Peyer's patch (tissue), 4 donors: Measurements from ENCODE around the gene NCOA5. TPM values are rescaled to one million over a fixed set of nuclear protein-coding genes. Genes with fewer than 3 reads are reported as not detected.

ENCODE experiments used
- DNase-seq, 3 donors: peaks; one replicate each; pipeline ENCODE4 v3.0.0-alpha.2; 2017 to 2019
- H3K27ac ChIP-seq, 4 donors: fragments of 200-600 bp; sonication (generic); one replicate each; pipeline ENCODE4 v1.5.1; 2016 to 2019
- H3K27me3 ChIP-seq, 2 donors: fragments of 200-600 bp; sonication (generic); one replicate each; pipeline ENCODE4 v1.5.1; 2019
- H3K36me3 ChIP-seq, 3 donors: fragments of 200-600 bp; sonication (generic); one replicate each; pipeline ENCODE4 v1.5.1; 2016 to 2019
- H3K4me1 ChIP-seq, 4 donors: fragments of 200-600 bp; sonication (generic); one replicate each; pipeline ENCODE4 v1.5.1; 2016 to 2019
- H3K4me3 ChIP-seq, 4 donors: fragments of 200-600 bp; sonication (generic); 1 replicate in 3 of 4; 2 replicates in 1 of 4; pipeline ENCODE4 v1.5.1; 2016 to 2019; ENCODE audit warnings: mild to moderate bottlenecking in 1 of 4
- H3K9me3 ChIP-seq, 4 donors: fragments of 200-600 bp; sonication (generic); one replicate each; pipeline ENCODE4 v1.5.1; 2016 to 2019; ENCODE audit warnings: mild to moderate bottlenecking in 1 of 4
- CTCF ChIP-seq, 6 experiments: fragments of 450-650 bp in 4 of 6; fragments of 200-600 bp in 2 of 6; sonication (generic) in 1 of 6; IDR thresholded peaks; one replicate each; pipeline ENCODE4 v1.5.1; 2017 to 2019; ENCODE audit warnings: antibody characterized with exemption in 6 of 6, mild to moderate bottlenecking in 3 of 6, moderate library complexity in 1 of 6
- POLR2A ChIP-seq, 2 donors: fragments of 450-650 bp; IDR thresholded peaks; one replicate each; pipeline ENCODE4 v1.5.1; 2017; ENCODE audit warnings: antibody characterized with exemption in 2 of 2, mild to moderate bottlenecking in 2 of 2, moderate library complexity in 2 of 2
- total RNA-seq, 4 donors: library from RNA; depleted of rRNA; stranded (reverse); fragments of >200 nt; gene quantifications; one replicate each; pipeline ENCODE4 v1.1.0, GENCODE V29; 2016

Gene NCOA5
- total RNA-seq, 4 donors from 2014 or later = 20.5 to 65.2 (median 24.9) TPM

- no peak for TF ChIP-seq CTCF (IDR thresholded peaks at IDR 0.05)
- no peak for TF ChIP-seq POLR2A (IDR thresholded peaks at IDR 0.05)
- Histone ChIP-seq H3K4me1 (no peaks in the 10 kb centered on the region), H3K4me3 (no peak within 1 kb of the TSS), H3K27ac (no peak within 1 kb of the TSS), H3K9me3 (no peaks in the 10 kb centered on the region), H3K27me3 (peaks cover 0 to 19% of the 10 kb centered on the region in 2 donors), H3K36me3 (no peaks in the 10 kb centered on the region)
- no peak for DNase-seq
These were observed 60.9 kb downstream of the NCOA5 start, which contains the start of gene SLC12A5 for GRCh38 chr20:46028772-46029371. SLC12A5 (plus strand) TSS chr20:46029215; CDS start chr20:46029345, 130 bp downstream.

DNA sequence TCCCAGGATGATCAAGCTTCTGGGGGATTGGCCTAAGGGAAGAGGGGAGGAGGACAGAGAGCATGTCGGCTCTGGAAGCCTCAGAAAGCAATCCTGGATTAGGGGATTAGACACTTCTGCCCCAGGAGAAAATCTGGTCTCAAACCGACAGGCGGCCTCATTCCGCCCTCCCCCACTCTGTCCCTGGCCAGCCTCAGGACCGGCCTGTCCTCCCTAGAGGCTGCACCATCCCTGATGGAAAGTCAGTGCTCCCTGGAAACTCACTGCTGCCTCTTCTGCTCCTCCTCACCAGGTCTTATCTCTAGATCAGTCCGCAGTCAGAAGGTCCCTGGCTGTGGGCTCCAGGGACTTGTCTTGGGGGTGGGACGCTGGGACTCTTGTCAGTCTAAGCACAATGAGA, 61.7 kb downstream of the NCOA5 start:
- no peak for DNase-seq
- Histone ChIP-seq H3K9me3 (no peaks in the 10 kb centered on the region), H3K4me1 (peaks cover 0 to 2% (median under 1%) of the 10 kb centered on the region in 4 donors), H3K4me3 (no peak overlapping the region), H3K27me3 (peaks cover 0 to 19% of the 10 kb centered on the region in 2 donors), H3K36me3 (no peaks in the 10 kb centered on the region), H3K27ac (no peak overlapping the region)
- TF ChIP-seq POLR2A (IDR thresholded peaks at IDR 0.05) (no peak), CTCF (IDR thresholded peaks at IDR 0.05) (no peak)

DNA sequence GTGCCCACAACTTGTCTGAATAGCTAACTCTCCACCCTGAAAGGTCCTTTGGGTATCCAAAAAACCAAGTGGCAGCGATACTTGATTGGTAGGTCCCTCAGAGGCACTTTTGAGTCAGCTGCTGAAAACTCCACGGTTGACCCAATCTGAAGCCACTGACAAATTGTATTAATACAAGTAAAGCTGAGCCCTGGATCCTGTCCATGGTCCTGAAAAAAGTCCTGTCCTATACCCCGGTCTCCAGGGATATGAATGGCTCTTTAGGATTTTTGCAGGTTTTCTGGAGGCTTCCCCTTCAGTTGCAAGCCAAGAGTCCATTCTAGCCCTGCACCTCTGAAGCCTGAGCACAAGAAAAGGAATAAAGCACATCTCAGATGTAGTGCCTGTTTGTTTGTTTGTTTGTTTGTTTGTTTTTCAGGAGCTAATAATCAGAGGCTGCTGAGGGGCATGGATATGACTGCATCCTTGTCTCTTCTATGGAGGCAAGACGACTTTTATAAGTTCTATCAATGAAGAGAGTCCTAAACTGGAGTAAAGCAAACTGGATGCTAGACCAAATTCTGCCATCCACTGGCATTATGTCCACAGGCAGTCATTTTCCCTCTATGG, 62.4 kb downstream of the NCOA5 start:
- Histone ChIP-seq H3K36me3 (no peaks in the 10 kb centered on the region), H3K27me3 (peaks cover 0 to 17% of the 10 kb centered on the region in 2 donors)
- DNase-seq = no peak

DNA sequence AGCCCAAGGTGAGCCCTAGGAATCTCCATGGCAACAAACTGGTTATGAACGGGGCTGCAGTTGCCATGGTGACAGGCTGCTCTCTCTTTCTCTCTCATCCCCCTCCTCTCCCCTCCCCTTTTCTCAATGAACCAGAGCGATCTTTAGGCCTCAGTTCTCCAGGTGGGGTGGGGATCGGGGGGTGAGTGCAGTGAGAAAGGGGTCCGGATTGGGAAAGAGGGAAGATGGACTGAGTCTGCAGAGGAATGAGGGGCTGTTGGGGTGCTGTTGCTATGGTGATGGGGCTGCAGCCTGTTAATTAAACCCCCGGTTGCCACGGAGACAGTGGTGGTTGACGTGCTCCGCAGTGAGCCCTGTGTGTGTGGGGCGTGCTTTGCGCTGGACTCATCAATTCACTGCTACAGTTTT, 64.4 kb downstream of the NCOA5 start:
- DNase-seq = no peak
- H3K36me3 ChIP-seq = no peaks in the 10 kb centered on the region
- no peak overlapping the region for H3K4me3 ChIP-seq
- no peak for TF ChIP-seq POLR2A (IDR thresholded peaks at IDR 0.05)
- no peak for TF ChIP-seq CTCF (IDR thresholded peaks at IDR 0.05)
- H3K9me3 ChIP-seq = no peaks in the 10 kb centered on the region
- peaks cover 0 to 21% (median 17%) of the 10 kb centered on the region in 4 donors for H3K4me1 ChIP-seq
- H3K27ac ChIP-seq = no peak overlapping the region
- H3K27me3 ChIP-seq = peaks cover 0 to 21% of the 10 kb centered on the region in 2 donors

More for the DNA sequence above, 62.4 kb downstream of the NCOA5 start:
- Histone ChIP-seq H3K9me3 (no peaks in the 10 kb centered on the region), H3K4me3 (no peak overlapping the region), H3K4me1 (peaks cover 0 to 9% (median 8%) of the 10 kb centered on the region in 4 donors), H3K27ac (no peak overlapping the region)
- TF ChIP-seq CTCF (IDR thresholded peaks at IDR 0.05) (no peak), POLR2A (IDR thresholded peaks at IDR 0.05) (no peak)

GRCh38 chr20:46023999-46024398, 65.8 kb downstream of the NCOA5 start:
- TF ChIP-seq CTCF (IDR thresholded peaks at IDR 0.05) (no peak), POLR2A (IDR thresholded peaks at IDR 0.05) (no peak)
- Histone ChIP-seq H3K27me3 (peaks cover 0 to 12% of the 10 kb centered on the region in 2 donors), H3K4me1 (peaks cover 0 to 21% (median 17%) of the 10 kb centered on the region in 4 donors), H3K4me3 (no peak overlapping the region), H3K27ac (no peak overlapping the region), H3K36me3 (no peaks in the 10 kb centered on the region), H3K9me3 (no peaks in the 10 kb centered on the region)
- DNase-seq = no peak
